SH-SY5Y (cell line): ENCODE measurements around the gene MYOM3.

ENCODE experiments used
- GATA2 ChIP-seq: IDR thresholded peaks from 2 replicates; pipeline ENCODE4 v1.6.1; 2011; ENCODE audit warnings: mild to moderate bottlenecking, low read depth, low read length
- GATA3 ChIP-seq: IDR thresholded peaks from 2 replicates; pipeline ENCODE4 v1.6.1; 2011; ENCODE audit warnings: low read depth, mild to moderate bottlenecking, low read length, moderate library complexity

Gene MYOM3

DNA sequence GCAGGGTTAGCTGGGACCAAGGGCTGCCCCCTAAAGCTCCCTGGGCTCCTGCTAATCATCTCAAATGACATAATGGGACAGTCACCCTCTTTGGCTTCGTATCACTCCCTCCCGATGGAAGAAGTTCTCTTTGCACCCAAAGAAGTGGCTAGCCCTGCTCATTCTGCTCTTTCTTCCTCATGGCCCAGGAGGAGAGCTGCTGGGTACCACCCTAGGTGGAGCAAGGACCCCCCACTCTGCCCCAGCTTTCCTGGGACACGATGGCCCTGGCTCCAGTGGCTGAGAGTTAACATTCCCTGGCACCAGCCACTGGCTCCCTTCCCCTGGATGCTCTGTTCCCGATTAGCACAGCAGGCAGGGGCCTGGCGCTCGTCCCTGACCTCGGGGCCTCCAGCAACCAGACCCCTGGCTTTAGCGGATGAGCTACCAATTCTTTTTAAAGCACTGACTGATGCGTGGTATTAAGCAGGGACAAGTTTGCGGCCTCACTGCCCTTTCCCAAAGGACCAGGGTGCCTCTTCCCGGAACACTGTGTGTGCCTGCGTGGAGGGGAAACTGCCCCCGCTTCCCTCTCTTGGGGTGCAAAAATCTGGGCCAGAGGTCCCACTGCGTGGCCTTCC lies 1.2 kb downstream of the MYOM3 start:
- TF ChIP-seq GATA2 = no peak
- no peak for TF ChIP-seq GATA3

DNA sequence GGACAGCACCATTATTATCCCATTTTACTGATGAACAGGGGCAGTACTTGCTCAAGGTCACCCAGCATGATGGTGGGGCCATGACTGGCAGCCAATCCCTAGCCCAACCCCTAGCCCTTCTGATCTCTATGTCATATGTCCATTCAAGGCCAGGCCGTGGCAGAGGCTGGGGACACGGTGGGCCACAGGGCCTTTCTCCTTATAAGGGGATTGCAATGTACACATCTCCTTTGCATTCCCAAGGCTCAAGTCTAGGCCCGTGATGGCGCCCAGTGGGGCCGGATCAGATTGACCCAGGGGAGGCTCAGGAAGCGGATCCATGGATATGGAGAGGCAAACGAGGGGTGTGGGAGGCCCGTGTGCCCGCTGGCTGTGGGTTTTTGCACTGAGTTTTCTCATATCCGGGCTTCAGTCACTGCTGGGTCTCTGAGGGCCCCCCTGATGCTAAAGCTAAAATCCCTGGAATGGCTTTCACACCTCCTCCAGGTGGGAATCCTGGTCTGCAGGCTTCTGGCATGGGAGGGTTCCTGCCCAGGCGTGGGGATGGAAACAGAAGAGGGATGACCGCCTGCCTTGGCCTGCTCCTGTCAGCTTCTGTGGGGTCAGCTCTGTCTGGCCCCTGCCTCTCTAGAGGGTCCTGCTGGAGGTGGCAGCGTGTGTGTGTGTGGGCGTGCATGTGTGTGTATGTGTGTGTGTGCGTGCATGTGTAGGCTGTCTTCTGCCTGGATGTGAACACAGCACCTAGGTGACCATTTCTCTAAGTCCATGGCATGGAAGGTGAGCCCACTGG lies 2.1 kb downstream of the MYOM3 start:
- no peak for TF ChIP-seq GATA2
- TF ChIP-seq GATA3 = no peak

DNA sequence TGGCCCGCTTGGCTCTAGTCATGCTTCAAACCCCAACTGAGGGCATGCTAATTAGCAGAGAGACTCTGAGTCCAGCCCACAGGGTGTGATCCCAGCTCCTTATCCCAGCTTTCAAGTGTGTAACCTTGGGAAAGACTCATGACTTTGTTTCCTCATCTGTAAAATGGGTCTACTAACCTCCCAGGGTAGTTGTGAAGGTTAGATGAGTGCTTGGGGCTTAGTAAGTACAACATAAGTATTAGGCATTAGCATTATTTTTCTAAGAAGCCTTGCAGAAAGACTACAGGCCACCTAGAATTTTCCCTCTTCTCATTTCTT lies 2.8 kb downstream of the MYOM3 start:
- TF ChIP-seq GATA3 = no peak
- TF ChIP-seq GATA2 = no peak

DNA sequence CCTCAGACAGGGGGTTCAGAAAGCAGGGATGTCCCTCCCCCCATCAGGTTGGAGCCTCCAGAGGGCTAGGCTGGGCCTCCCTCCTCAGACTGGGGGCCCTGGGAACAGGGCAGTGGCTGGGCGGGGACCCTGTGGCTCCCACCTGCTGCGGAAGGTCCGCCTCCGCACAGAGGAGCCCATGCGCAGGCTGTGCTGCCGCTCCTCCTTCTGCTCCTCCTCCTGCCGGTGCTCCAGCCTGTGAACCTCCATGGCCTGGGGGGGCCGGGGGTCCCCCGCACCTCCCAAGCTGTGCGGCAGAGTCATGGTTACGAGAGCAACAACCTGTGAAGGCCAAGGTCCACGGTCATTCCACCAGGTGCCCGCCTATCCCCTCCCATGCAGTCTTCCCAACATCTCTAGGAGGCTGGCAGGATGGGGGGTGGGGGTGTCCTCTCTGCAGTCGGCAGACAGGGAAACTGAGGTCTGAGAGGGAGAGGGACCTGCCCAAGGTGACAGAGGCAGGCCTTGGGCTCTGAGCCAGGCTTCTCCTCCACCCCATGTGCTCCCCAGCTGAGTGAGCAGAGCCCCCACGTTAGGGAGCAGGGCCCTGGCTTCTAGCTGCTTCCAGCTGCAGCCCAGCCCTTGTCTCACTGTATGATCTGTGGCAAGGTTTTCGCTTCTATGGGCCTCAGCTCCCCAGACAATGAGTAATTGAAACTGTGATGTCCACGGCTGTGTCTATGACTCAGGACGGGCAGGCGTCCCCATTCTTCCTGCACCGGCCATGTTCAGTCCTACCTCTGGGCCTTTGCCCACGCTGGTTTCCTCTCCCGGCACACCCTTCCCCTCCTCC lies 3.4 kb downstream of the MYOM3 start:
- TF ChIP-seq GATA3 = no peak
- no peak for TF ChIP-seq GATA2

DNA sequence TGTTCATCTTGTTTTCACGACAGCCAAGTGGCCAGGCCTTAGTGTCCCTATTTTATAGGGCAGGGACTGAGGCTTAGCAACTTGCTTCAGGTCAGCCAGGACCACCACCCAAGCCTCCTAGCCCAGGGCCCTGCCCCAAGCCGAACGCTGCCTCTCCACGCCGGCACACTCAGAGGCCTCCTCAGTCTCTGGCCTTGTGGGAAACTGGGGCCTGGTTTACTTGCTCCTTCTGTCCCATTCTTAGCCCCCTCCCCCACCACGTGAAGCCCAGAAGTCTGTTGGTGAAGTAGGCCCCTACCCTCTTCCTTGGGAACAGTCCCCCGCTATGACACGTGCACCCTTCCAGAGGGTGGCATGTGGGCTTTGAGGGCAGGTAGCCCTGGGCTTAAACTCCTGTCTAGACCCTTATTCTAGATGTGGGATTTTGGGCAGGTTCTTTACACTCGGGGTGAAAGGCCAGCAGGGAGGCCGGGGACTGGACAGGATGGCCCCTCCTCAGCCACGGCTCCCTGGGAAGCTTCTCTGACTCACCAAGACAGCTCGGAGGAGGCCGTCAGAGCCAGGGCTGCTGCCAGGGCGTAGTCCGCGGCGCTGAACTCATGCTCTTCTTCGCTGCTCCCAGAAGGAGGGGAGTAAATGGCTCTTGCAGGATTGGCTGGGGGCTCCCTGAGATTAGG lies 4.3 kb downstream of the MYOM3 start:
- no peak for TF ChIP-seq GATA2
- TF ChIP-seq GATA3 = no peak

DNA sequence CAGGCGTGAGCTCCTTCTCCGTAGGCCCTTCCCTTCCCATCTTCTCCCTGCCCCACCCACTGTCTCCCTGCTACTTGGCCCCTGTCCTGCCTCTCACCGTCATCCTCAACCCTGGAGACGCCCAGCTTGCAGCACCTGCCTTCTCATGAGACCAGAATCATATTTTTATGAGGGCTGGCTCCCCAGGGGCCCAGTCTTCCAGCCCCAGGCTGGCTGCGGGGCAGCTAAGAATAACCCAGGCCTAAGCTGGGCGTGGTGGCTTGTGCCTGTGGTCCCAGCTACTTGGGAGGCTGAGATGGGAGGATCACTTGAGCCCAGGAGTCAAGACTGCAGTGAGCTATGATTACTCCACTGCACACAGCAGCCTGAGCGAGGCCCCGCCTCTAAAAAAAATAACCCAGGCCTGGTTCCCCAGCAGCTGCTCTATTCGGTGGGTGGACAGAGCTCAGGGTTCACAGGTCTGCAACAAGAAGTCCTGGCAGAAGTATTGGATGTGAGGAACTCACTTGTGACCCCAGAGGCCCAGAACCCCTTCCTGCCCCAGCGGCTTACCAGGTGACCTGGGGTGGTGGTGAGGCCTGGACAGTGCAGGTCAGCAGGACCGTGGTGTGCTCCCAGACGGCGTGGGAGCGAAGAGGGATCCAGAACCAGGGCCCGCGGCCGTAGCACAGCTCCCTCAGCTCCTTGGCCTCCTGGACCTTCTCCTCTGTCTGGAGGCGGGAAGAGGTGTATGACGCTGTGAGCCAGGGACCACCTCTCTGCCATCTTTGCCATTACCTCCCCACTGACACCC lies 6.4 kb downstream of the MYOM3 start:
- TF ChIP-seq GATA2 (no peak), GATA3 (no peak)

DNA sequence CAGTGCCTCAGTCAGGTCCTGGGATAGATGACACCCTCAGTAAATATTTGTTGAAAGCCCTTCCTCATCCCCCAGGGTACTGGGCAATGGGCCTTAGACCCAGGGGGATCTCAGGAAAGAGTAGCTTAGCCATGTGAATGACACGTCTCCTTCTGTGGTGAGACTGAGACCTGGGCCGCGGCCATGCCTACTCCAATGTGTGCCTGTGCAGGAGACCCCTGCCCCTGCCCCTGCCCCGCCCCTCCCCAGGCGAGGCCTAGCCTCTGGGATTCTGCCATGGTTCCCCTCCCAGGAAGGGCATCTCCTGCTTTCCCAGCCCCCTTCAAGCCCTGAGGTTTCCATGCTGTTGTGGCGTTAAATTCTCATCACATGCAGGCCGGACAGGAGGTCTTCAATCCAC lies 7.1 kb downstream of the MYOM3 start:
- TF ChIP-seq GATA2 (no peak), GATA3 (no peak)

DNA sequence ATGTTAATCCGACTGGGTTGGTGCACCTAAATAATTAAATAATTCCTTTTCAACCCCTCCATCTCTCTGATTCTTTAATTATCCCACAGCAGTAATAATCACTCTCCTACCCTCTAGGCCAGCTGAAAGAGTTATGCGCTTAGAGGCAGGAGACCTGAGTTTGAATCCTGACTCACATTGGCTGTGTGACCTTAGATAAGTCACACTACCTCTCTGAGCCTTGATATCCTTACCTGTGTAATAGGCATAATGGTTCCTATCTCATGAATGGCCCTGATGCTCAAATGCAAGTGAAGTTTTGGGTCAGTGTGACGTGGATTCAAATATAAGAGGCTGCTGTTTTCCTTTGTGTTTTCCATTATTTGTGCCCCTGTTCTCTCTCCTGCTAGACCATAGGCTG lies 8.1 kb downstream of the MYOM3 start:
- TF ChIP-seq GATA3 (no peak), GATA2 (no peak)

DNA sequence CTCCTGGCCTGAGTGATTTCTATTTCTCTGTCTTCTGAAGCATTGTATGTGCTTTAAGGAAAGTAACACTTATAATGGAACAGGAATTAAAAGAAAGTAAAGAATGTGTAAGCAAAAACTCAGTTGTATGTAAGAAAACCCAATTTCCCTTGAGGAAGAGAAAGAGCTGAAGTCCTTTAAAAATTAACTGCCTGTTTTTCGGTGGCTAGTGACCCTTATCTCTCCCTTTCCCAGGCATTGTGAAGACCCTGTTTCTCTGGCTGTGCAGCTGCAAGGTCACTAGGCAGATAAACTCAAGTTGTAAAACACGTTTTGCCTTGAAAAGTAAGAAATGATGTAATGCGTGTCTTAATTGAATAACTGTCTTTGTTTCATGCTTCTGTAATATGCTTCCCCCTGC lies 8.5 kb downstream of the MYOM3 start:
- TF ChIP-seq GATA2 = no peak

DNA sequence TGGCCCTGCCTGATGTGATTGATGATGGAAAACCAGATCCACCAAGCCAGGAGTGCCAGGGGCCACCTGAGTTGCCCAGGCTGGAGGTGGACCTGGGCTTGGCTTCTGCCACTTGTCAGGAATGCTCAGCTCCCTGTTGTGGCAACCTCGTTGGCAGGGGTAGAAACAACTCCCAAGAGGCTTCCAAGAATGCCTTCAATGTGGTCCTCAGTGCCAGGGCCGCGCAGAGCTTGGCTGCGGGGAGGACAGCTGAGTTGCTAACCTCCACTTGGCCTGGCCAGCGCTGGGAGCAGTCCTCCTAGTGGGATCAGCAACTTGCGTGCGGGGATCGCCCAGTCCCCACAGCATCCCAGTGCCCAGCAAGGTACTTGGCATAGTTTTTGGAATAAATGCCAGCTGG lies 9.0 kb downstream of the MYOM3 start:
- no peak for TF ChIP-seq GATA2
- TF ChIP-seq GATA3 = no peak

DNA sequence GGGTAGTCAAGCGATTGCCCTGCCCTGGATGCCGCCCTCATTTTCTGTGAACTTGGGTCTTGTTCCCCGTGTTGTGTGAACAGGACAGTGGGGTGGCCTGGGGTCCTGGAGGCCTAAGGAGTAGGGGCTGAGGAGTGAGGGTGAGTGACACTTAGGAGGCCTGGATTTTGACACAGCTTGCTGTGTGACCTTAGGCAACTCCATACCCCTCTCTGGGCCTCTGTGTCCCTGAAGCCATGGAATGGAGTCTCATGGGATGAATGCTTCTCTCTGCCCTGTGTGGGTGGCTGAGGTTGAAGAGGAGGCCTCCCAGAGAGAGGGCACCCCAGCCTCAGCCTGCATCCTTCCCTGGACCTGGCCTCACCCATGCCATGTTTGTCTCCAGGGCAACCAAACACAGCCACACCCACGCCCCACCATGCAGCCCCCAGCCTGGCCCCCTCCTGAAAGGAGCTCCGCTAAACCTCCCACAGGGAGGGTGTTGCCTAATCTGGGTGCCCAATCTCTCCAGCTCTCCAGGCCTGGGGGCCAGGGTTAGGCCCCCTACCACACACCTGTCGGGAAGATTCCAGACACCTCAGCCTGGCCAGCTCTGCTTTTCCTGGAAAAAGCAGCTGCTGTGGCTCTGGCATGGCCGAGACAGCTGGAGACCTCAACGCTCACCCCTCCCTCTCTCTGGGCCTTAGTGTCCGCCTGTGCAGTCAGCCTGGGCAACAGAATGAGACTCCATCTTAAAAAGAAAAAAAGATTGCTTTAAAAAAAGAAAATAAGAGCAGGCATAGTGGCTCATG lies 9.9 kb downstream of the MYOM3 start:
- TF ChIP-seq GATA2 (peak; percentile 62), GATA3 (no peak)

DNA sequence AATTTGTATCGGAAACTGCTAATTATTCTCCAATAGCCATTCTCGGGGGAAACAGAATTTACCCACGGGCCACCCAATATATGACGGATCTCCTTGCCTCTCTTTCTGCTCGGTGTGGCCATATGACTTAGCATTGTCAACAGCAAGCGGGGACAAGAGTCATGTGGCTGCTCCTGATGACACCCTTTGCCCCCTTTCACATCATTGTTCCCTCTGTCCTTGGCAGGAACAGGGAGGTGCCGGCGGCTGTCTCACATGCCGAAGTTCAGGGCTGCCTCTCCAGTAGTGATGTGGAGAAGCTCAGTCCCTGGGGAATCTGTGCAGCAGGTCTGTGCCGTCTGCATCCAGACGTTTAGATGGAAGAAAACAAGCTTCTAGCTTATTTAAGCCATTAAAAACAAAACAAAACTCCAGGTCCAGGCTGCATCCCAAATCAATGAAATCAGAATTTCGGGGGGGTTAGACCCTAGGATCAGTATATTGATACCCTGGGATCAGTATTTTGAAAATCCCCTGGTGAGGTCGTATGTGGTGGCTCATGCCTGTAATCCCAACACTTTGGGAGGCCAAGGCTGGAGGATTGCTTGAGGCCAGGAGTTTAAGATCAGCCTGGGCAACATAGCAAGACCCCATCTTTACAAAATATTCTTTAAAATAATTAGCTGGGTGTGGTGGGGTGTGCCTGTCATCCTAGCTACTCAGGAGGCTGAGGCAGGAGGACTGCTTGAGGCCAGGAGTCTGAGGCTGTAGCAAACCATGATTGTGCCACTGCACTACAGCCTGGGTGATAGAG lies 10.8 kb downstream of the MYOM3 start:
- TF ChIP-seq GATA3 (no peak), GATA2 (no peak)
